ENCODE measurements around the gene TMED6. TPM values are rescaled to one million over a fixed set of nuclear protein-coding genes. Genes with fewer than 3 reads are reported as not detected.

Gene TMED6
- total RNA-seq, 1 donor, result not detected

- H3K4me3 ChIP-seq (ENCODE audit: low read depth, low read length), result no peak overlapping the region
- TF ChIP-seq CTCF (IDR thresholded peaks at IDR 0.05; ENCODE audit: insufficient read depth, low read depth, low read length), result no peak
- DNase-seq (ENCODE audit: low read depth), result peak; percentile 24
Measured at GRCh38 chr16:69324013-69324531, 27.5 kb downstream of the TMED6 start.

- H3K4me3 ChIP-seq (ENCODE audit: low read depth, low read length), result no peak overlapping the region
- no peak for TF ChIP-seq CTCF (IDR thresholded peaks at IDR 0.05; ENCODE audit: insufficient read depth, low read depth, low read length)
- DNase-seq (ENCODE audit: low read depth), result no peak
Measured at GRCh38 chr16:69323415-69323814, 28.2 kb downstream of the TMED6 start.

- H3K4me3 ChIP-seq (ENCODE audit: low read depth, low read length), result no peak overlapping the region
- no peak for DNase-seq (ENCODE audit: low read depth)
- no peak for TF ChIP-seq CTCF (IDR thresholded peaks at IDR 0.05; ENCODE audit: insufficient read depth, low read depth, low read length)
Measured at GRCh38 chr16:69322343-69322742, 29.2 kb downstream of the TMED6 start.

GRCh38 chr16:69321080-69321479, 30.5 kb downstream of the TMED6 start:
- DNase-seq (ENCODE audit: low read depth), result no peak
- TF ChIP-seq CTCF (IDR thresholded peaks at IDR 0.05; ENCODE audit: insufficient read depth, low read depth, low read length), result no peak

GRCh38 chr16:69320740-69321073, 30.9 kb downstream of the TMED6 start:
- H3K4me3 ChIP-seq (ENCODE audit: low read depth, low read length), result no peak overlapping the region
- DNase-seq (ENCODE audit: low read depth), result no peak
- TF ChIP-seq CTCF (IDR thresholded peaks at IDR 0.05; ENCODE audit: insufficient read depth, low read depth, low read length), result no peak

More at GRCh38 chr16:69321080-69321479, 30.5 kb downstream of the TMED6 start:
- no peak overlapping the region for H3K4me3 ChIP-seq (ENCODE audit: low read depth, low read length)

- TF ChIP-seq CTCF (IDR thresholded peaks at IDR 0.05; ENCODE audit: insufficient read depth, low read depth, low read length), result no peak
- no peak for DNase-seq (ENCODE audit: low read depth)
- no peak overlapping the region for H3K4me3 ChIP-seq (ENCODE audit: low read depth, low read length)
Measured at GRCh38 chr16:69319826-69320739, 31.5 kb downstream of the TMED6 start.
